Type B pancreatic cell (in vitro differentiated cells): ENCODE results near the gene ATG7. TPM values are rescaled to one million over a fixed set of nuclear protein-coding genes. Genes with fewer than 3 reads are reported as not detected.

Source experiments
- DNase-seq: peaks from one replicate; pipeline ENCODE4 v3.0.0; 2021; ENCODE audit warnings: mixed read lengths; ENCODE audit not compliant: unreplicated experiment; ENCODE audit errors: extremely low spot score
- H3K27ac Mint-ChIP-seq: 2 replicates; pipeline ENCODE4 v1.8.0; 2021; ENCODE audit warnings: mild to moderate bottlenecking, mixed read lengths
- H3K27me3 Mint-ChIP-seq: 2 replicates; pipeline ENCODE4 v1.8.0; 2021; ENCODE audit warnings: mixed read lengths
- H3K36me3 Mint-ChIP-seq: 2 replicates; pipeline ENCODE4 v1.8.0; 2021; ENCODE audit warnings: mixed read lengths
- H3K4me1 Mint-ChIP-seq: one replicate; pipeline ENCODE4 v1.8.0; 2021; ENCODE audit warnings: mixed read lengths; ENCODE audit not compliant: unreplicated experiment
- H3K4me3 Mint-ChIP-seq: 2 replicates; pipeline ENCODE4 v1.8.0; 2021; ENCODE audit warnings: mild to moderate bottlenecking, mixed read lengths
- H3K9me3 Mint-ChIP-seq: 2 replicates; pipeline ENCODE4 v1.8.0; 2021; ENCODE audit warnings: mixed read lengths
- total RNA-seq: library from RNA; stranded (reverse); gene quantifications from 2 replicates; pipeline ENCODE4 v1.2.1, GENCODE V29; 2021; ENCODE audit warnings: low replicate concordance
- TF ChIP-seq, protein P1 (sequence below): fragments of 200-600 bp; sonication (generic); conservative IDR thresholded peaks from 2 replicates; pipeline ENCODE4 v1.5.0; 2021; ENCODE audit warnings: antibody characterized with exemption, mild to moderate bottlenecking

The ATG7 gene
- total RNA-seq, 1 donor from 2014 or later: 32.4 TPM

DNA sequence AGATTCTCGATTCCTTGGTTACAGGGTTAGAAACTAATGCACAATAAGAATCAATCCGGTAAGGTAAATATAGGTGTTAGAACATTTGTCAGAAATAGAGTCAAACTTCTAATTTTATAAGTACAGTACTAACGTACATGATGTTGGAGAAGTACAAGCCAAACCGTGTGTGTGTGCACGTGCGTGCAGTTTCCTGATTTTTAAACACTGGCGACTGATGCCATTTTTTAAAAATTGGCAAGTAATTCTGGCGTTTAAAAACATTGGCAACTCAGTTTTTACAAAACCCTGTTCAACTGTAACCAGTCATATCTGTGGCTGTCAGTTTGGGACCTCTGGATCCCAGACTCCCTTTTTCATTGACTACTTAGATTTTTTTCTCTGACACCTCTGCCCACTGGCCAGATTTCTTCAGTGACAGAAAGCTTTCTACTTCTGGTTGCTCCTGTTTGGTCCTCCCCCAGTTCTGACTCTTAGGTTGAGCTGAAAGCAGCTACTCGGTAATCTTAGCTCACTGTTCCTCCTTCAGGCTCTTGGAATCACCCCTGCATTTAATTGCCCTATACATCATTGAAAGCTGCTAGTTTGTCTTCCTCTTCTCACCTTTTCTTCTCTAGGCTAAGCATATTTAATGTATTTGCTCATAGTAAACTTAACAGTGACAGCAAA, 843 bp downstream of the ATG7 start:
- peaks cover 30% of the 10 kb centered on the region for H3K4me1 Mint-ChIP-seq
- H3K4me3 Mint-ChIP-seq: peak overlapping the region; percentile 97
- H3K9me3 Mint-ChIP-seq: no peaks in the 10 kb centered on the region
- H3K27me3 Mint-ChIP-seq: no peaks in the 10 kb centered on the region
- DNase-seq: no peak
- peak overlapping the region; percentile 97 for H3K27ac Mint-ChIP-seq
- TF ChIP-seq, protein P1, sequence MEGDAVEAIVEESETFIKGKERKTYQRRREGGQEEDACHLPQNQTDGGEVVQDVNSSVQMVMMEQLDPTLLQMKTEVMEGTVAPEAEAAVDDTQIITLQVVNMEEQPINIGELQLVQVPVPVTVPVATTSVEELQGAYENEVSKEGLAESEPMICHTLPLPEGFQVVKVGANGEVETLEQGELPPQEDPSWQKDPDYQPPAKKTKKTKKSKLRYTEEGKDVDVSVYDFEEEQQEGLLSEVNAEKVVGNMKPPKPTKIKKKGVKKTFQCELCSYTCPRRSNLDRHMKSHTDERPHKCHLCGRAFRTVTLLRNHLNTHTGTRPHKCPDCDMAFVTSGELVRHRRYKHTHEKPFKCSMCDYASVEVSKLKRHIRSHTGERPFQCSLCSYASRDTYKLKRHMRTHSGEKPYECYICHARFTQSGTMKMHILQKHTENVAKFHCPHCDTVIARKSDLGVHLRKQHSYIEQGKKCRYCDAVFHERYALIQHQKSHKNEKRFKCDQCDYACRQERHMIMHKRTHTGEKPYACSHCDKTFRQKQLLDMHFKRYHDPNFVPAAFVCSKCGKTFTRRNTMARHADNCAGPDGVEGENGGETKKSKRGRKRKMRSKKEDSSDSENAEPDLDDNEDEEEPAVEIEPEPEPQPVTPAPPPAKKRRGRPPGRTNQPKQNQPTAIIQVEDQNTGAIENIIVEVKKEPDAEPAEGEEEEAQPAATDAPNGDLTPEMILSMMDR: no peak
- peaks cover 8% of the 10 kb centered on the region for H3K36me3 Mint-ChIP-seq

DNA sequence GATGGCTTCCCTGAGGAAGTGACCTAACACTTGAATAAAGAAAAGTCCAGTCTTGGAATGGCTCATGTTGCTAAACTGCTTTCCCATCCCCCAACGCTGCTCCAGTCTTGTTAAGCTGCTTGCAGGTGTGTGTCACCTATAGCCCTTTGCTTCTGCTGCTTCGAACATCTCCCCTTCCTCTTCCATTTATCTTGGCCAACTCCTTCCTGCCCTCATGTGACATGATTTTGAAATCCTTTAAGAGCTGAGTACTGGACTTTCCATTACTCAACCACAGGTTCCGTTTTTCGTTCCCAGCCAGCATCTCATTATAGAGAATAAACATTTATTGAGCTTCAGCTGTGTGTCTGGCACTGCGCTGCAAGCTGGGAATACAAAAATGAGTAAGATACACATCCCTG, 1.7 kb downstream of the ATG7 start:
- H3K27ac Mint-ChIP-seq: peak overlapping the region; percentile 97
- no peaks in the 10 kb centered on the region for H3K27me3 Mint-ChIP-seq
- no peaks in the 10 kb centered on the region for H3K9me3 Mint-ChIP-seq
- H3K36me3 Mint-ChIP-seq: peaks cover 8% of the 10 kb centered on the region
- no peak for DNase-seq
- peaks cover 30% of the 10 kb centered on the region for H3K4me1 Mint-ChIP-seq
- TF ChIP-seq, protein P1: no peak
- peak overlapping the region; percentile 97 for H3K4me3 Mint-ChIP-seq

DNA sequence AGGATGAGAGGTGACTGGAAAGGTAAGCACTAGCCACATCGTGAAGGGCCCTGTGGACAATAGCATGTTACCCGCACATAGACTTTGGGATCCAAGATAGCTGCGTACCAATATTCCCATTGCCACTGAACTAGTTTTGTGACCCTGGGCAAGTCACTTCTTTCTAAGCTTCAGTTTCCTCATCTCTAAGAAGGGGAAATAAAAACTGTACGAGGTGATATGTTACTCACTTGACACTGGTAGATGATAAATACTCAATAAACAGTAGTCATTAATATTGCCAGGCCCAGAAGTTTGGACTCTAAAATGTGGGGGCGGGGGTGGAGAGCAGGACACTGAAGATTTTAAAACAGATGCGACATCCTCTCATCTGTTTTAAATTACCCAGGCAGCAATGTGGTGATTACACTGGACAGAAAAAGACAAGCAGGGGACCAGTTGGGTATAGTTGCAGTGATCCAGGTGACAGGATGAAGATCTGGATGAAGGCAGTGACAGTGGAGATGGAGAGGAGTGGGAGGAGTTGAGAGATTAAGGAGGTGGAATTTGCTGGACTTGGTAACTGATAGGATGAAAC, 2.5 kb downstream of the ATG7 start:
- Mint-ChIP-seq H3K36me3 (peaks cover 8% of the 10 kb centered on the region), H3K27me3 (no peaks in the 10 kb centered on the region), H3K4me1 (peaks cover 30% of the 10 kb centered on the region), H3K4me3 (peak overlapping the region; percentile 66), H3K27ac (no peak overlapping the region), H3K9me3 (no peaks in the 10 kb centered on the region)
- TF ChIP-seq, protein P1: no peak
- DNase-seq: no peak

DNA sequence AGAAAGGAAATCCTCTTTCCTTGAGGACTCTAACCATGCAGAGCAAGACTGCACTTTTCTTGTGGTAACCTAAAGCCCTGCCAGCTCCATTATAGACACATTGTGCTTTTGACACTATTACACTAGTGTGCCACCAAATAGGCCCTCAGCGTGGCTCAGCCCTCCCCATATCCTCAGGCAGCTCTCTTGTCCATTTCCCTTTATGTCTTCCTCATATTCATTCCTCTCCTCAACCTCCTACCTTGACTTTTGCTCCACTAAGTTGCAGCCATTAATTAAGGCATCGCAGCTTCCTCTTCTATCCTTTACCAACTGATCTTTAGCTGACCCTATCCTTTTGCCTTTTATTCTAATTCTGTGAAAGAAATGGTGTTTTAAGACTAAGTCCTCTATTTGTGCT, 3.7 kb downstream of the ATG7 start:
- TF ChIP-seq, protein P1: no peak
- Mint-ChIP-seq H3K27me3 (no peaks in the 10 kb centered on the region), H3K4me1 (peaks cover 30% of the 10 kb centered on the region), H3K9me3 (no peaks in the 10 kb centered on the region), H3K27ac (no peak overlapping the region), H3K4me3 (no peak overlapping the region), H3K36me3 (peaks cover 8% of the 10 kb centered on the region)
- no peak for DNase-seq

DNA sequence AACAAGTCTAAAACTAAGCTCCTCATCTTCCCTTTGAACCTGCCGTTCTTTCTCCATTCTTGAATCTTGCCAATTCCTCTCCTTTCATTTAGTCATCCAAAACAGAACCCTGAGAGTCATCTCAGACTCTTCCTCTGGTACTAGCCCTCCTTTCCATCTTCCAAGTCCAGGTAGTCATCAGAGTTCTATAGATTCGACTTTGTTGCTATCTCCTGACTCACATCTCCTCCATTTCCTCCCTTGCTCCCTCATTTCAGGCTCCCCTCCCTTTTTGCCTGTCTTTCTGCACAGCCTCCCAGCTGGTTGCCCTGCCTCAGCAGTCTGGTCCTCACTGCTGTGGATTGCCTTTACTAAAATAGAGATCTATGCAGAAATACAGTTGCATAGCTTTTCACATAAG, 4.7 kb downstream of the ATG7 start:
- H3K36me3 Mint-ChIP-seq: peaks cover 8% of the 10 kb centered on the region
- TF ChIP-seq, protein P1: no peak

More for the DNA sequence above, 4.7 kb downstream of the ATG7 start:
- Mint-ChIP-seq H3K27me3 (no peaks in the 10 kb centered on the region), H3K9me3 (no peaks in the 10 kb centered on the region), H3K4me1 (peaks cover 30% of the 10 kb centered on the region), H3K4me3 (no peak overlapping the region), H3K27ac (no peak overlapping the region)
- DNase-seq: no peak
